ENCODE data around the gene UBA1.

UBA1 gene

GRCh38 chrX:47210661-47211425, 17.2 kb downstream of the UBA1 start:
- H3K27ac ChIP-seq: no peak overlapping the region
- no peak overlapping the region for H3K4me3 ChIP-seq
- DNase-seq (ENCODE audit: low spot score): no peak
- TF ChIP-seq CTCF (IDR thresholded peaks at IDR 0.05): no peak

GRCh38 chrX:47212381-47213293, 19.0 kb downstream of the UBA1 start:
- no peak for DNase-seq (ENCODE audit: low spot score)
- Histone ChIP-seq H3K4me3 (no peak overlapping the region), H3K27ac (no peak overlapping the region)
- TF ChIP-seq CTCF (IDR thresholded peaks at IDR 0.05): no peak

- Histone ChIP-seq H3K27ac (no peak overlapping the region), H3K4me3 (no peak overlapping the region)
- no peak for DNase-seq (ENCODE audit: low spot score)
- no peak for TF ChIP-seq CTCF (IDR thresholded peaks at IDR 0.05)
Observed at GRCh38 chrX:47214435-47215077, 20.9 kb downstream of the UBA1 start.

GRCh38 chrX:47215291-47215900, 21.8 kb downstream of the UBA1 start:
- H3K4me3 ChIP-seq: no peak overlapping the region
- no peak for TF ChIP-seq CTCF (IDR thresholded peaks at IDR 0.05)
- no peak overlapping the region for H3K27ac ChIP-seq
- DNase-seq (ENCODE audit: low spot score): no peak

GRCh38 chrX:47216393-47216925, 22.8 kb downstream of the UBA1 start:
- no peak for TF ChIP-seq CTCF (IDR thresholded peaks at IDR 0.05)
- no peak for DNase-seq (ENCODE audit: low spot score)
- Histone ChIP-seq H3K27ac (peak overlapping the region; percentile 76 to 81), H3K4me3 (no peak overlapping the region)

GRCh38 chrX:47217121-47217851, 23.7 kb downstream of the UBA1 start:
- no peak for DNase-seq (ENCODE audit: low spot score)
- Histone ChIP-seq H3K27ac (peak overlapping the region; percentile 76 to 81), H3K4me3 (peak overlapping the region; percentile 78)
- no peak for TF ChIP-seq CTCF (IDR thresholded peaks at IDR 0.05)

Measured in coronary artery (tissue), 2 donors.